ENCODE results near the gene HSPA4L.

HSPA4L gene

GRCh38 chr4:127782275-127783025 lies at the start of gene HSPA4L:
HSPA4L (plus strand) TSS chr4:127782322; CDS start chr4:127782551, 229 bp downstream.
- peak; percentile 58 for DNase-seq

DNA sequence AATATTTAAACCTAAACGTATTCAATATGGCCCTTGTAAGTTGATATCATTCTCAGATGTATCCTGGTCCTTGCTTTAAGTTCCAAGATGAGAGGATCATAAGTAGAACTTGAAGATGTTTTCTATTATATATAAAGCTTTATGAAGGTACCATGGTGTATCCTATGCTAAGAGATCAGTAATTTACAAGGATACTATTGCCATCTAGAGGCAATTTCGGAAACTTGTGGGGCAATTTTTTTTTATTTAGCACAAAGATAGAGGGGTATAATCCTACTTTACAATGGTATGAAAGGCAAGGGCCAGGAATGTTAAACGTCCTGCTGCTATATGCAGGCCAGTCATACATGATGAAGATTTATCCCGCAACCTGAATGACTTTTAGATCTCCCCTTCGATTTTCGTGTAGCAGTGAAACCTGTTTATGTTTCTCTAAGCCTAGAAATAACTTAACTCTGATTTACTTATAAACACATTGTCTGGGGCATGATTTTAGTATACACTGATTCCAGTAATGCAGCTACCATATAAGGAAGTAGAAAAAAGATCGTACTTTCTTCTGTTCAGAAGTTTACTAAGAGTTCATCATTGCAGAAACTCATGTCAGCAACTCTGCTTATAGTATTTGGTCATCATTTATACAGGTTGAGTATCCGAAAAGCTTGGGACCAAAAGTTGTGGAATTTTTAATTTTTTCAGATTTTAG lies 49.3 kb upstream of the HSPA4L start:
- DNase-seq = peak; percentile 29

GRCh38 chr4:127734976-127735375 lies 47.1 kb upstream of the HSPA4L start:
- DNase-seq = no peak

DNA sequence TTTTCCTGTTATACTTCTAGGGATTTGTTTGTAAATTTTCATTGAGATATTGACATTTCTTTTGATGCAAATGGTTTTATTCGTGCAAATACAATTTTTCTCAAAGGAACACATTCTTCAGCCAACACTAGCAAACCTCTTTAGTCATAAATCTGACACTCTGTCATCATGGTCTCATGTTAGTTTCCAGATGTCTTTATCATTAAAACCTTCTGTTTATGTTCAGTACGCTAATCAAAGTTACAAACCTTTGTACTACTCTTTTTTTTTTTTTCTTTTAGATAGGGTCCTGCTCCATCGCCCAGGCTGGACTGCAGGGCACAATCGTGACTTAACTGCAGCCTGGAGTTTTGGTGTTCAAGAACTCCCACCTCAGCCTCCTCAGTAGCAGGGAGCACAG lies 44.8 kb upstream of the HSPA4L start:
- DNase-seq = no peak

GRCh38 chr4:127741247-127741646 lies 40.9 kb upstream of the HSPA4L start:
- no peak for DNase-seq

DNA sequence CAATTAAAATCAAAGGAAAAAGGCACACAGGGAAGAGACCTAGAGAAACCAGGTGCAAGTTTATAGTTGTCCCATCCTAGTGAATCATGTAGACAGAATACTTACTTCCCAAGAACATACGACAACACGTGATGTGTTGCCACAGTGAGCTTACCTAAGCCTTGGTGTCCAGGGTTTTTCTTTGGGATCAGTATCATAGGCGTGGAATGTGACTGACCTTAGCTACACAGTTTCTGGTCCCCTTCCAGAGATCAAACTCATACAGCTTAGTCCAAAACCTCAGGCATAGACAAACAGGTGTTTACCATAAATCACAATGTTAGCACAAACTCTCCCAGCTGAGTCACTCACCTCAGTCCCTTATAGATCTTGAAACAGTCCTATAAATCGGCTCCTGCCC lies 34.2 kb upstream of the HSPA4L start:
- DNase-seq = no peak

- no peak for DNase-seq
Measured at GRCh38 chr4:127748957-127749356, 33.2 kb upstream of the HSPA4L start.

DNA sequence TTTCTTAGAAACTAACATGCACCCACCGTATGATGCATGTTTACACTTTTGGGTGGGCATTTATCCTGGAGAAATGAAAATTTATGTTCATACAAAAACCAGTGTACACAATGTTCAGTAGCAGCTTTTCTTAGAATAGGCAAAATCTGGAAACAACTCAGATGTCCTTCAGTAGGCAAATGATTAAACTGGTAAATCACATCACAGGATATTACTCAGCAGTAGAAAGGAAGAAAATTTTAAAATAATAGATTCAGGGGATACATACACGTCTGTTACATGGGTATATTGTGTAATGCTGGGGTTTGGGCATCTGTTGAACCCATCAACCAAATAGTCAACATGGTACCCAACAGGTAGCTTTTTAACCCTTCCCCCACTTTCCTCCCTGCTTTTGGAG lies 25.2 kb upstream of the HSPA4L start:
- DNase-seq = no peak

DNA sequence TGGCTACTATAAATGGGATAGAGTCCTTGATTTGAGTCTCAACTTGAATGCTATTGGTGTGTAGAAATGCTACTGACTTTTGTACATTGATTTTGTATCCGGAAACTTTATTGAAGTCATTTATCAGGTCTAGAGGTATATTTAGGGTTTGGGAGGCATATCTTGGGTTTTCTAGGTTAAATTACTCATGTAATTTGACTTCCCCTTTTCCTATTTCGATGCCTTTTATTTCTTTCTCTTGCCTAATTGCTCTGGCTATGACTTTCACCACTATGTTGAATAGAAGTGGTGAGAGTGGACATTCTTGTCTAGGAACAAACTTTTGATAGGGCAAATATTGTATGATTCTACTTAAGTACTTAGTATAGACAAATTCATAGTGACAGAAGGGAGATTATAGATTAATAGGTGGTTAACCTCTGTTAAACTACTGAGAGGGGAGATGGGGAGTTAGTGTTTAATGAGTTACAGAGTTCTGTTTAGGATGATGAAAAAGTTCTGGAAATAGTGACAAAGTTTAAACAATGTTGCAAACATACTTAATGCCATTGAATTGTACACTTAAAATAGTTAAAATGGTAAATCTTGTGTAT lies 22.8 kb upstream of the HSPA4L start:
- no peak for DNase-seq

DNA sequence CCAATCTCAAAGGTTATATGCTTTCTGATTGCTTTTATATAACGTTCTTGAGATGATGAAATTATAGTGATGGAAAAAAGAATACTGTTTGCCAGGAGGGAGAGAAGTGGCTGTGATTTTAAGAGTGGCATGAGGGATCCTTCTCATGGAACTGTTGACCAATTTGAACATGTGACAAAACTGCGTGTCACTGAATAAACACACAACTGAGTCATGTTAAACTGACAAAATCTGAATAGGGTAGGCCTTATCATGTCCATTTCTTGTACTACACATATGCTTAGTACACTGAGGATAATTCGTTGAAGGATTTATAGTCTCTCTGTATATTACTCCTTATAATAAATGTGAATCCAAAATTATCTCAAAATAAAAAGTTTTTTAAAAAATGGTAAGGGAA lies 22.2 kb upstream of the HSPA4L start:
- no peak for DNase-seq

GRCh38 chr4:127771535-127772275 lies 10.4 kb upstream of the HSPA4L start:
- DNase-seq = no peak

DNA sequence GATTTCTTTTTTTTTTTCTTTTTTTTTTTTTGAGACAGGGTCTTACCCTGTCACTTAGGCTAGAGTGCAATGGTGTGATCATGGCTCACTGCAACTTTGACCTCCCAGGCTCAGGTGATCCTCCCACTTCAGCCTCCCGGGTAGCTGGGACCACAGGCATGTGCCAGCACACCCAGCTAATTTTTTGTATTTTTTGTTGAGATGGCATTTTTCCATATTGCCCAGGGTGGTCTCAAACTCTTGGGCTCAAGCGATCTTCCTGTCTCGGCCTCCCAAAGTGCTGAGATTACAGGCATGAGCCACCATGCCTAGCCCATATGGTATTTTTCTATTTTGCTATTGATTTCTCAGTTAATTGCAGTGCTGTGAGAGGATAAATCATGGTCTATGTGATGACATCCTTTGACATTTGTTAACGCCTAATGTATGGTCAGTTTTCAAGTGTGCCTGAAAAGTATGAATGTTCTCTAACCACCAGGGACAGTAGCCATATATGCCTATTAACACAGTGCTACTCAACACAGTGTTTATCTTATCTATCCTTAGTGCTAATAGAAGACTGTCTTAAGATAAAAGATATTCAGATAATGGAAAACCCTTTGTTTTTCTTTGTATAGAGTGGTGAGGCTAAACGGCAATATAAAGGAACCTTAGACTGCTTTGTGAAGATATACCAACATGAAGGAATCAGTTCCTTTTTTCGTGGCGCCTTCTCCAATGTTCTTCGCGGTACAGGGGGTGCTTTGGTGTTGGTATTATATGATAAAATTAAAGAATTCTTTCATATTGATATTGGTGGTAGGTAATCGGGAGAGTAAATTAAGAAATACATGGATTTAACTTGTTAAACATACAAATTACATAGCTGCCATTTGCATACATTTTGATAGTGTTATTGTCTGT lies 9.1 kb upstream of the HSPA4L start:
- no peak for DNase-seq

DNA sequence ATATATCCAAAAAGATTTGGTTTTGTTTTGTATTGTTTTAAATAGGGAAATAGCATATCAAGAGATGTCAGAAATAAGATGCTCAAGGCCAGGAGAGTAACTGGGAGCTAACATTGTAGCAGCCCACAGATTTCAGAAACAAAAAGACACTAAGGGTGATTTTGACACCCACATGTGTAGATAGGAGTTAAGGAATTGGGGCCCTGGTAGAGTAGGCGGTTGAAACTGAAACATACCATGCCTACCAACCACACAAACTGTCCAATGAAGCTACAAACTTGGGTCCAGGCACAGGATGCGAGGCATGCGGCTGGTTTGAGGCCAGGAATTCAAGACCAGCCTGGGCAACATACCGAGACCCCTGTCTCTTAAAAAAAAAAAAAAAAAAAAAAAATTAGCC lies 6.3 kb upstream of the HSPA4L start:
- no peak for DNase-seq

DNA sequence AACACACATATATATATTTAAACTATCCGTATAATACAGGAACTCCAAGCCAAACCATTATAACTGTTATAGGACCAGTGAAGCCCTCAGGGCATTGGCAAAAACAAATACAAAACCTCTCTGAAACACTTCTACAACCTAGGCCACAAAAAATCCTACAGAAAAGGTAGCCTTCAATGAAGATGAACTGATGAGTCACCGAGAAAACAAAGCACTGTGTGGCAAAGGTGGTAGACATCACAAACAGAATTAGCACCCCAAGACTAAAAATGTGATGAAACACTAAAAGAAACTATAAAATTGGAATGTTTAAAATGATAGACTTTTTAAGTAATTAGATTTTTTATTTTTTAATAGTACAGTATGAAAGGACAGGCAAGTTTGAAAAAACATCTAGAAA lies 5.5 kb upstream of the HSPA4L start:
- DNase-seq = no peak

GRCh38 chr4:127777487-127777886 lies 4.6 kb upstream of the HSPA4L start:
- no peak for DNase-seq

DNA sequence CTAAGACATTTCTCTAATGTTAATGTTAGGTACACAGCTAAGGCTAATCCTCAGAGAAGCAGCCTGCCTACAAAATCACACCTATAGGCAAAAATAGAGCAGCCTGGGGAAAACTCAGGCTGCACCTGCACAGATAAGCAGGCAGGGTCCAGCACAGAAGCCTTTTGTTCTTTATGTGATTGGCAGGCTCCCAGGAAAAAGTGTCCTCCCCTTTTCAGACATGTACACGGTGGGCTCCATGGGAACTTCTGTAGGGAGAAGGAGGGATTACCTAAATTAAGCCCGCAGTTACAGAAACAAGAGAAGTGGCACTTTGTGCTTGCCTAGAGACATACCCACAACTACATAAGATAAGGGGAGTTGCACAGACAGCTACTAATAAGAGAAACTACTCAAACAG lies 4.0 kb upstream of the HSPA4L start:
- DNase-seq = no peak

GRCh38 chr4:127780598-127780997 lies 1.5 kb upstream of the HSPA4L start:
- no peak for DNase-seq

GRCh38 chr4:127781300-127782024 lies 660 bp upstream of the HSPA4L start:
- no peak for DNase-seq

GRCh38 chr4:127782025-127782274 lies 172 bp upstream of the HSPA4L start:
- DNase-seq = peak; percentile 77

- no peak for DNase-seq
Measured at GRCh38 chr4:127783026-127783769, 1.1 kb downstream of the HSPA4L start.

Measured in NCI-H2029 (cell line).